ENCODE data around the gene ANKRD61.

GRCh38 chr7:6012355-6013104 lies 18.6 kb upstream of the ANKRD61 start:
- TF ChIP-seq, protein P1, sequence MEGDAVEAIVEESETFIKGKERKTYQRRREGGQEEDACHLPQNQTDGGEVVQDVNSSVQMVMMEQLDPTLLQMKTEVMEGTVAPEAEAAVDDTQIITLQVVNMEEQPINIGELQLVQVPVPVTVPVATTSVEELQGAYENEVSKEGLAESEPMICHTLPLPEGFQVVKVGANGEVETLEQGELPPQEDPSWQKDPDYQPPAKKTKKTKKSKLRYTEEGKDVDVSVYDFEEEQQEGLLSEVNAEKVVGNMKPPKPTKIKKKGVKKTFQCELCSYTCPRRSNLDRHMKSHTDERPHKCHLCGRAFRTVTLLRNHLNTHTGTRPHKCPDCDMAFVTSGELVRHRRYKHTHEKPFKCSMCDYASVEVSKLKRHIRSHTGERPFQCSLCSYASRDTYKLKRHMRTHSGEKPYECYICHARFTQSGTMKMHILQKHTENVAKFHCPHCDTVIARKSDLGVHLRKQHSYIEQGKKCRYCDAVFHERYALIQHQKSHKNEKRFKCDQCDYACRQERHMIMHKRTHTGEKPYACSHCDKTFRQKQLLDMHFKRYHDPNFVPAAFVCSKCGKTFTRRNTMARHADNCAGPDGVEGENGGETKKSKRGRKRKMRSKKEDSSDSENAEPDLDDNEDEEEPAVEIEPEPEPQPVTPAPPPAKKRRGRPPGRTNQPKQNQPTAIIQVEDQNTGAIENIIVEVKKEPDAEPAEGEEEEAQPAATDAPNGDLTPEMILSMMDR (IDR thresholded peaks at IDR 0.05; ENCODE audit: poor library complexity), result no peak
- no peak for TF ChIP-seq EZH2 (IDR thresholded peaks at IDR 0.05; ENCODE audit: borderline replicate concordance)
